GM12801 (cell line): ENCODE measurements around the gene PRR16.

Experiments
- TF ChIP-seq, protein P1 (sequence below): IDR thresholded peaks from one replicate; pipeline ENCODE4 v1.5.1; 2011; ENCODE audit warnings: control low read depth; ENCODE audit not compliant: insufficient read length; ENCODE audit errors: extremely low read depth

Gene PRR16

DNA sequence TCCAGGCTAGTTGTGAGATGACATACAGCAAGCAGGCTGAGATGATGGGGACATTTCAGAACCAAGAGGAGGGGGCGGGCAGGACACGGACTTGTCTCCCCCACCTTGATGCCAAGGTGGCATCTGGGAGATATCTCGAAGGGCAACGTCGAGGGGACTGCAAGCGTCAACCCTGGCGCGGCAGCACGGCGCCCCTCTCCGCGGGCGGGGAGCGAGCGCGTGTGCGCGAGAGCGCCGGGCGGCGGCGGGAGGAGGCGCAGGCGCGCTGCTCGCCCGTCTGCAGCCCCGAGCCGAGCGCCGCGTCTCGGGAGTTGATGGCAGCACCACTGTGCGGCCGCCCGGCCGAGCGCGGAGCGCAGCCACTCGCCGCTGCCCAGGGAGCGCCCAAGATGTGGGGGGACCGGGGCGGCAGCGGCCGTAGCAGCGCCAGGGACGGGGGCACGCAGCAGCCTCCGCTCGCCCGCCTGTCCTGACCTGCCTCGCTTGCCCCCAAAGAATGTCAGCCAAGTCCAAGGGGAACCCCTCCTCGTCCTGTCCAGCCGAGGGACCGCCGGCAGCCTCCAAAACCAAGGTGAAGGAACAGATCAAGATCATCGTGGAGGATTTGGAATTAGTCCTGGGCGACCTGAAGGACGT is at the start of gene PRR16:
PRR16 (plus strand) TSS at position 310 of the 636 bp plus-strand sequence.
- TF ChIP-seq, protein P1, sequence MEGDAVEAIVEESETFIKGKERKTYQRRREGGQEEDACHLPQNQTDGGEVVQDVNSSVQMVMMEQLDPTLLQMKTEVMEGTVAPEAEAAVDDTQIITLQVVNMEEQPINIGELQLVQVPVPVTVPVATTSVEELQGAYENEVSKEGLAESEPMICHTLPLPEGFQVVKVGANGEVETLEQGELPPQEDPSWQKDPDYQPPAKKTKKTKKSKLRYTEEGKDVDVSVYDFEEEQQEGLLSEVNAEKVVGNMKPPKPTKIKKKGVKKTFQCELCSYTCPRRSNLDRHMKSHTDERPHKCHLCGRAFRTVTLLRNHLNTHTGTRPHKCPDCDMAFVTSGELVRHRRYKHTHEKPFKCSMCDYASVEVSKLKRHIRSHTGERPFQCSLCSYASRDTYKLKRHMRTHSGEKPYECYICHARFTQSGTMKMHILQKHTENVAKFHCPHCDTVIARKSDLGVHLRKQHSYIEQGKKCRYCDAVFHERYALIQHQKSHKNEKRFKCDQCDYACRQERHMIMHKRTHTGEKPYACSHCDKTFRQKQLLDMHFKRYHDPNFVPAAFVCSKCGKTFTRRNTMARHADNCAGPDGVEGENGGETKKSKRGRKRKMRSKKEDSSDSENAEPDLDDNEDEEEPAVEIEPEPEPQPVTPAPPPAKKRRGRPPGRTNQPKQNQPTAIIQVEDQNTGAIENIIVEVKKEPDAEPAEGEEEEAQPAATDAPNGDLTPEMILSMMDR = no peak

DNA sequence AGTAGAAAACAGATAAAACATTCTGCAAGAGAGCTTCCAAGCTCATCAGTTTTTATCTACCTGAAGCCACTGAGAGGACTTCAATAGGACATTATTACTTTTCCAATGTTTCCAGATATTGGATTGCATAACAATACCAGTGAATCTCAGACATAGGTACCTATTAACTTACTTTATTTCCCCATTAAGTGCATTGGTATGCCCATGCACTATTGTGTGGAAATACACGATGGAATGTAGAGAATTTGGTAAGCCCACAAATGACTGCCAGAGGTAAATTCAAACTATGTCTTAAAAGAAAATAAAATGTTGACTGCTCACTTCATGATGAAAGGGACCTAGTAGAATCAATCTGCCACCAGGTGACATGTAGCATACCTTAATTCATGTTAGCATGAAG is 48.1 kb upstream of the PRR16 start:
- TF ChIP-seq, protein P1 = no peak

DNA sequence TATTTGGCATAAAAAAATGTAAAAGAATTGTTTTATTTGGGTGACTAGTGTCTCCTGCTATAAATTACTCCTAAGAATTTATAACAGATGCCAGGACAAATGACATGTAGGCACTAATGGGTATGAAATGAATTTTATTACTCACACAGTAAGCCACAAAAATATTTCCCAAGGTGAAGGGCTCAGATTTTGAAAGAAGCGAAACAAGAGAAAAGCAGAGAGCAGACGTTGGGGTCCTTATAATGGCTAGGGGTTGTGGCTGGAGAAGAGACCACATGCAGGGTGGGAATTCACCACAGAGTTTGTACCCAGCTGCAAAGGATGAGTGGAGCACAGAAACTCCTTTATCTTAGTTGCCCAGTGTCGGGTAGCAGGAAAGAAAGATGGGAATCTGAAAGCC is 45.0 kb upstream of the PRR16 start:
- TF ChIP-seq, protein P1 = no peak

DNA sequence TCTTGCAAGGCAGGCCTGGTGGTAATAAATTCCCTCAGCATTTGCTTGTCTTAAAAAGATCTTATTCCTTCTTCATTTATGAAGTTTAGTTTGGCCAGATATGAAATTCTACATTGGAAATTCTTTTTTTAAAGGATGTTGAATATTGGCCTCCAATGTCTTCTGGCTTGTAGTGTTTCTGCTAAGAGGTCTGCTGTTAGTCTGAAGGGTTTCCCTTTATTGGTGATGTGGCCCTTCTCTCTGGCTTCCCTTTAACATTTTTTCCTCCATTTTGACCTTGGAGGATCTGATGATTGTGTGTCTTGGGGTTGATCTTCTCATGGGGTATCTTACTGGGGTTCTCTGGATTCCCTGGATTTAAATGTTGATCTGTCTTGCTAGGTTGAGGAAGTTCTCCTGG is 33.5 kb upstream of the PRR16 start:
- TF ChIP-seq, protein P1 = no peak

DNA sequence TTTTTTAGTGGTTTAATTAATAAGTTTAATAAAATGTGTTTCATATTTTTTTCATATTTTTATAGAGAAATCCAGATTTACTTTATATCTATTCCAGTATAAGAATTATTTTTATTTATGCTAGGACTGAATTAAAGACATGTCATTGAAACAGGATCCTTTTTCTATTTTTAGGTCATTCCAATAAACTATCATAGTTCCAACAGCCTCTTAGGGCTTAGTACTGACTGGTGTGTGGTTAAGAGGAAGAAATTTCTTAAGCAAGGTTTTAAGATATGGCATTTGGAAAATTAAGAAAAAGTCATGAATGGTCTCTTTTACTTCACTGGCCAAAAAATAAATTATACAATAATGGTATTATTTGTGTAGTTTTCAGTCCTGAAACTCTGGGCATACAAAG is 31.2 kb upstream of the PRR16 start:
- TF ChIP-seq, protein P1 = no peak

DNA sequence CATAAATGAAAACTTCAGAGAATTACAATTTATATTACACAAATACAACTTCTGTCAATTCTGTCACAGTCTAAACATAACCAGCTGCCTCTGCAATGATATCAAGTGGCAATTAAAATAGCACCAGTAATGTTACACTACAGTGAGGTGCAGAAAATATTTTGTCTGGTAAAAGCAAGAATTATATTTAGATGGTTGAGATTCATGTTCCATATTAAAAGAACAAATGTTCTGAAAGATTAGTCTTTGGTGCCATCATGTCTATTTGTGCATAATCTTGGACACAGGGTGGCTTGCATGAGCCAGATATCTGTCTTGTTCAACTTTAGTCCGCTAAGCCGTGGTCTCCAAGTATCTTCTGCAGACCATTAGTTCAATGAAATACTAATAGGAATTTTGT is 29.0 kb upstream of the PRR16 start:
- TF ChIP-seq, protein P1 = no peak

DNA sequence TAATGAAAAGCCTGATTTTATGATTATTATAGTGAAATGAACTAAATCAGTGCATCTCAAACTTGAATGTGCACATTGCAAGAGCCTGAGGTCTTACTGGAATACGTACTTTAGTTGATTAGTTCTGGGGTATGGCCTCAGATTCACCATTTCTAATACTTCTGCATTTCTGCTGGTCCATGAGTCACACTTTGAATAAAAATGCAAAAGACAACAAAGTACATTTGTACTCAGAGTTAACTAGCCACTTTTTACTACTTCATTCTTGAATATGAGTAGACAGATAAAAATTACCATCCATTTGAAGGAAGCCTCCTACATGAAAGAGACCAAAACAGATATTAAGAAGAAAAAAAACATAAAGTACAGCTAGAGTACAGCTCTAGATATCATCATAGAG is 27.1 kb upstream of the PRR16 start:
- TF ChIP-seq, protein P1 = no peak
